Stimulated activated effector memory CD8-positive, alpha-beta T cell treated with anti-CD3 and anti-CD28 coated beads, Interleukin-12 subunit alpha, Interleukin-12 subunit beta, amount 100 ng/mL, for 72 hours (primary cell): ENCODE data around the gene FRMD4A.
"Not testable (repeated sequence)": the region's sequence is repeated elsewhere in the genome, so short reads cannot be mapped to it uniquely, and the experiment has no call there.

Source experiments
- ATAC-seq: fragments of 150-1000 bp; cut with Tn5 transposase; 2 replicates; pipeline ENCODE4 v1.10.0; 2021
- DNase-seq, 2 donors: peaks; one replicate each; pipeline ENCODE4 v3.0.0; 2021 to 2022; ENCODE audit warnings: low spot score in 2 of 2
- H3K27ac Mint-ChIP-seq: one replicate; pipeline ENCODE4 v1.8.0; 2022; ENCODE audit warnings: mild to moderate bottlenecking, mixed read lengths
- H3K36me3 Mint-ChIP-seq: one replicate; pipeline ENCODE4 v1.8.0; 2022; ENCODE audit warnings: mild to moderate bottlenecking, mixed read lengths
- H3K4me1 Mint-ChIP-seq: one replicate; pipeline ENCODE4 v1.8.0; 2022; ENCODE audit warnings: mixed read lengths
- H3K4me3 Mint-ChIP-seq: one replicate; pipeline ENCODE4 v1.8.0; 2022; ENCODE audit warnings: mild to moderate bottlenecking, mixed read lengths
- H3K9me3 Mint-ChIP-seq: one replicate; pipeline ENCODE4 v1.8.0; 2022; ENCODE audit warnings: mixed read lengths

FRMD4A gene

GRCh38 chr10:14146501-14146900, 184.2 kb downstream of the FRMD4A start:
- DNase-seq = no peak
- Mint-ChIP-seq H3K4me3 (no peak overlapping the region), H3K27ac (no peak overlapping the region), H3K36me3 (no peaks in the 10 kb centered on the region), H3K9me3 (no peaks in the 10 kb centered on the region), H3K4me1 (no peaks in the 10 kb centered on the region)
- ATAC-seq = no peak

- no peak overlapping the region for H3K27ac Mint-ChIP-seq
- no peaks in the 10 kb centered on the region for H3K36me3 Mint-ChIP-seq
- no peak overlapping the region for H3K4me3 Mint-ChIP-seq
- DNase-seq (no peak), ATAC-seq (no peak)
- no peaks in the 10 kb centered on the region for H3K4me1 Mint-ChIP-seq
- no peaks in the 10 kb centered on the region for H3K9me3 Mint-ChIP-seq
Measured at GRCh38 chr10:14146025-14146424, 184.7 kb downstream of the FRMD4A start.

GRCh38 chr10:14144451-14144850, 186.3 kb downstream of the FRMD4A start:
- DNase-seq (no peak), ATAC-seq (no peak)
- no peaks in the 10 kb centered on the region for H3K4me1 Mint-ChIP-seq
- H3K27ac Mint-ChIP-seq = no peak overlapping the region
- no peaks in the 10 kb centered on the region for H3K9me3 Mint-ChIP-seq
- no peak overlapping the region for H3K4me3 Mint-ChIP-seq
- no peaks in the 10 kb centered on the region for H3K36me3 Mint-ChIP-seq

- no peaks in the 10 kb centered on the region for H3K4me1 Mint-ChIP-seq
- no peak overlapping the region for H3K4me3 Mint-ChIP-seq
- H3K9me3 Mint-ChIP-seq = no peaks in the 10 kb centered on the region
- DNase-seq (no peak), ATAC-seq (no peak)
- no peaks in the 10 kb centered on the region for H3K36me3 Mint-ChIP-seq
- H3K27ac Mint-ChIP-seq = no peak overlapping the region
Measured at GRCh38 chr10:14142606-14143250, 188.0 kb downstream of the FRMD4A start.

- no peak for DNase-seq
- Mint-ChIP-seq H3K4me3 (no peak overlapping the region), H3K4me1 (no peaks in the 10 kb centered on the region), H3K36me3 (no peaks in the 10 kb centered on the region), H3K9me3 (no peaks in the 10 kb centered on the region), H3K27ac (no peak overlapping the region)
- no peak for ATAC-seq
Measured at GRCh38 chr10:14141283-14141682, 189.4 kb downstream of the FRMD4A start.

- Mint-ChIP-seq H3K9me3 (no peaks in the 10 kb centered on the region), H3K4me3 (no peak overlapping the region), H3K36me3 (no peaks in the 10 kb centered on the region), H3K27ac (no peak overlapping the region), H3K4me1 (no peaks in the 10 kb centered on the region)
- no peak for DNase-seq
- ATAC-seq = no peak
Measured at GRCh38 chr10:14137391-14137790, 193.3 kb downstream of the FRMD4A start.

- H3K4me1 Mint-ChIP-seq, H3K9me3 Mint-ChIP-seq, H3K27ac Mint-ChIP-seq, ATAC-seq, H3K36me3 Mint-ChIP-seq, H3K4me3 Mint-ChIP-seq, DNase-seq: not testable (repeated sequence)
Measured at GRCh38 chr10:14135196-14135595, 195.5 kb downstream of the FRMD4A start.

GRCh38 chr10:14134275-14134674, 196.4 kb downstream of the FRMD4A start:
- no peaks in the 10 kb centered on the region for H3K4me1 Mint-ChIP-seq
- no peaks in the 10 kb centered on the region for H3K9me3 Mint-ChIP-seq
- no peaks in the 10 kb centered on the region for H3K36me3 Mint-ChIP-seq
- ATAC-seq = no peak
- no peak for DNase-seq
- no peak overlapping the region for H3K27ac Mint-ChIP-seq
- H3K4me3 Mint-ChIP-seq = no peak overlapping the region

- Mint-ChIP-seq H3K27ac (no peak overlapping the region), H3K36me3 (no peaks in the 10 kb centered on the region), H3K9me3 (no peaks in the 10 kb centered on the region), H3K4me1 (no peaks in the 10 kb centered on the region), H3K4me3 (no peak overlapping the region)
- ATAC-seq (no peak), DNase-seq (no peak)
Measured at GRCh38 chr10:14131261-14131960, 199.3 kb downstream of the FRMD4A start.

- Mint-ChIP-seq H3K27ac (no peak overlapping the region), H3K9me3 (no peaks in the 10 kb centered on the region), H3K4me1 (no peaks in the 10 kb centered on the region), H3K4me3 (no peak overlapping the region), H3K36me3 (no peaks in the 10 kb centered on the region)
- ATAC-seq = no peak
- DNase-seq = no peak
Measured at GRCh38 chr10:14129770-14130169, 201.0 kb downstream of the FRMD4A start.

GRCh38 chr10:14128519-14128918, 202.2 kb downstream of the FRMD4A start:
- ATAC-seq (no peak), DNase-seq (no peak)
- Mint-ChIP-seq H3K4me3 (no peak overlapping the region), H3K9me3 (no peaks in the 10 kb centered on the region), H3K36me3 (no peaks in the 10 kb centered on the region), H3K4me1 (no peaks in the 10 kb centered on the region), H3K27ac (no peak overlapping the region)

GRCh38 chr10:14126697-14127440, 203.9 kb downstream of the FRMD4A start:
- H3K27ac Mint-ChIP-seq = no peak overlapping the region
- H3K4me3 Mint-ChIP-seq = no peak overlapping the region
- DNase-seq (no peak), ATAC-seq (no peak)
- H3K36me3 Mint-ChIP-seq = no peaks in the 10 kb centered on the region
- H3K9me3 Mint-ChIP-seq = no peaks in the 10 kb centered on the region
- H3K4me1 Mint-ChIP-seq = no peaks in the 10 kb centered on the region

- Mint-ChIP-seq H3K4me1 (no peaks in the 10 kb centered on the region), H3K9me3 (no peaks in the 10 kb centered on the region), H3K4me3 (no peak overlapping the region), H3K27ac (no peak overlapping the region), H3K36me3 (no peaks in the 10 kb centered on the region)
- ATAC-seq = no peak
- no peak for DNase-seq
Measured at GRCh38 chr10:14125564-14125963, 205.2 kb downstream of the FRMD4A start.

- Mint-ChIP-seq H3K4me3 (no peak overlapping the region), H3K4me1 (no peaks in the 10 kb centered on the region), H3K27ac (no peak overlapping the region), H3K9me3 (no peaks in the 10 kb centered on the region), H3K36me3 (no peaks in the 10 kb centered on the region)
- DNase-seq (no peak), ATAC-seq (no peak)
Measured at GRCh38 chr10:14124941-14125340, 205.8 kb downstream of the FRMD4A start.

GRCh38 chr10:14123139-14123538, 207.6 kb downstream of the FRMD4A start:
- H3K9me3 Mint-ChIP-seq = no peaks in the 10 kb centered on the region
- no peak for ATAC-seq
- H3K4me1 Mint-ChIP-seq = no peaks in the 10 kb centered on the region
- H3K4me3 Mint-ChIP-seq = no peak overlapping the region
- H3K36me3 Mint-ChIP-seq = no peaks in the 10 kb centered on the region
- DNase-seq = no peak
- H3K27ac Mint-ChIP-seq = no peak overlapping the region

- ATAC-seq (no peak), DNase-seq (no peak)
- H3K27ac Mint-ChIP-seq = no peak overlapping the region
- H3K4me3 Mint-ChIP-seq = no peak overlapping the region
- no peaks in the 10 kb centered on the region for H3K36me3 Mint-ChIP-seq
- no peaks in the 10 kb centered on the region for H3K4me1 Mint-ChIP-seq
- no peaks in the 10 kb centered on the region for H3K9me3 Mint-ChIP-seq
Measured at GRCh38 chr10:14120812-14121211, 209.9 kb downstream of the FRMD4A start.
